ENCODE results near the gene TEAD1.

Gene TEAD1

DNA sequence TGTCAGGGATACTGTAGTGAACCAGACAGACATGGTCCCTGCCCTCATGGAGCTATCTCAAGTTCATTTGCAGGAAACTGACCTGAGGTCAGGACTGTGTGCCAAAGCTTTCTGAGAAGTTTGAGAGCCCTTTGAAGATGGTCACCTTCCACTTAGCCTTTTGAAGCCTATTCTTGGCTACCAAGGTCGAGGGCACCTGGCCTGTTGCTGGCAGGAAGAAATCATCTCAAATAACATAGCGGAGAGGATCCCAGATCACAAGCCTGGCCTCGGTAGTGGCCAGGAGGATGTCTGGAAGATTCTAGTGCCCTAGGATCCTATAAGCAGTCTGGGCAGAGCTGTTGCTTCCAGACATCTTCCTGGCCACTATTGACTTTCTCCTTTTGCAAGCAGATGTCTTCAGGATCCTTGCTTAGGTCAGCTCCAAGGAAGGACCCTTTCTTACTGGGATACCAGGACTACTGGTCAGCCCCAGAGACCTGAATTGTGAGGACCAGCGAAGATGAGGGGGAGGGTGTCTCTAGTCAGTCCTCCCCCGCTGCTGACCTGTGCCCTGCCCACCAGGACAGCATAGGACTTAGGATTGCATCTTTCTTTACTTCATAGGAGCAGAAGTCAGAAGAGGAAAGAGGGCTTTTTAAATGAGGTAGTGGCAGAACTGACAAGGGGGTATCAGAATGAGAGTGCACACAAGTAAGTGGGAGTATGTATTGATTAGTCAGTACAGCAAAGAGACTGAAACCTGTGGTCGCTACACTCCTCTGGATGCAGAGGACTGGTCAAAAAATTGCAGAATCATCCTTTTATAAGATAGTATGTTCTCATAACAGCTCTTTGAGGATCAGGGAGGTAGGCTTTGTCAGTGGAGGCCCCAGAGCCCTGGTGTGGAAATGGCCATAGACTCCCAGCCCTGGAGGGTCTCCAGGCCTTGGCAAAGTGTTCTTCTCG is 94.8 kb downstream of the TEAD1 start:
- no peak for DNase-seq

DNA sequence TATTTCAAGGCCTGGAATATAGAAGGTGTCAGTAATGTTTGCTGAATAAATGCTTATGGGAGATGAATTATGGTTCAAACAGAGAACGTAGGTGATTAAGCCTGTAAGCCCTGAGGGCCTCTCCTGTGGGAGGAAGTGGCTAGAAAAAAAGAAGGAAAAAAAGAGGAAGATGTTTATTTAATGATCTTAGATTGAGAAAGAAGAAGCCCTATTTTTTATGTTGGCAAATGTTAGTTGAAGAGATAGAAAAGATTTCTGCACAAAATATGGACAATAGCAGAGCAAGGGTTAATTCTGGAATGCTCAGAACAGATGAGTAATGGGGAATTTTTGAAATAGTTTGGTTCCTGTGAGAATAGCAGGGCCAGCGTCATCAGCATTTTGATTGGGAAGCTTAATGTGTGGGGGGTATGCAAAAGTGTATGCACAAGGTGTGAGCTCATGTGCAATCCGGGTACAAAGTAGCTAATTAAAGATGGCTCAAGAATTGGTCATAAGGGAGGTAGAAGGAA is 95.7 kb downstream of the TEAD1 start:
- no peak for DNase-seq

DNA sequence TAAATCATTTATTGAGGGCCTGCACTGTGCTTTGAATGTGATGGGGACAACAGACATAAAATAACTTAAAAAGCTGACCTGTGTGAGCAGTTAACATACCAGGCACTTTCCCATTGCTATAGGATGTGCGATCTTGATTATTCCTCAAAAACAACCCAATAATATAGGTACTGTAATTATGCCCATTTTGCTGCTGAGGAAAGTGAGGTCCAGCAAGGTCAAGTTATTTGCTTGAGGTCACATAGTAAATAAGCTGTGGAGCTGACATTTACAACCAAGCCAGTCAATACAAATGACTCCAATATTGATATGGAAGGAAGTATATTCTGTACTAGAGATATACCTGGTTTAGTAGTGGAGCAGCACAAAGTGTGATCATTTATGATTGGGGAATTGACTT is 96.2 kb downstream of the TEAD1 start:
- DNase-seq: no peak

DNA sequence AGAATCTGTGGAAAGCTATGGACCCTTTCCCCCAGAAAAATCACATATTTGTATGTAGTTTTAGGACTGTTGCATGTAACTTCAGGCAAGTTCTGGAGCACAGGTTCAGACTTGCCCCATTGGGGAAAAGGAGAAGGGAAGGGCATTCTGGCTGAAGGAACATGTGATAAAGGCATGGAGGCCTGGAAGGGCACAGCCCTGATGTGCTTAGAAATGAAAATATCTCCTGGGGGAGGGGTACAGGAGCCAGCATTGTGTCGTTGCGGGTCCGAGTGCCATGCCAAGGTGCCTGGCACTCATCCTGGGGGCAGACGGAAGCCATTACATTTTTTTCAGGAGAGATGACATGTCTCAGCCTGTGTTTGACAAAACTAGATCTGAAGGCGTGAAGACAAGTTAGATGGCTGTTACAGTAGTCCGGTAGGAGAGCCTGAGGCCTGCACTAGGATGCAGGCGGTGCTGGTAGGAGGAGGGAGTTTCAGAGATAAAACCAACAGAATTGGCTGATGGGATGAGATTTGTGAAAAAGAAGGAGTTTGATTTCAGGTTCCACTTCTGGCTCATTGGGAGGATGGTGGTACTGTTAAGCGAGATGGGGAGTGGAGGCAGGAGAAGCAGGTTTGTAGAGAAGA is 96.9 kb downstream of the TEAD1 start:
- no peak for DNase-seq

DNA sequence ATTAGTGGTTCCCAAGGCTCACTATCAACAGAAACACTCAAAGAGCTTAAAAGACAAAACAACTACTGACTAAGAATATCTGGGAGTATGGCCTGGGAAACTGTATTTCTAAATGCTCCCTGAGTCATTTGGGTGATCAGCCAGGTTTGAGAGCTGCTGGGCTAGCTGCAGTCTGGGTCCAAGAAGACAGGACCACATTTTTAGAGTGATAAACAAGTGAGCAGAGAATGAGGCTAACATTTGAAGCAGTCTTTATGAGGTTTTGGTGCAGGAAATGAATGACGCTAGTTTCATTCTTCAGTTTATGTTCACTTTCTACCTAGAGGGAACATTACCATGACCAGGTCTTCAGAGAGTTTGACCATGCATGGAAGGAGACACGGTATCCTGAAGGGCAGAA is 97.7 kb downstream of the TEAD1 start:
- DNase-seq: no peak

DNA sequence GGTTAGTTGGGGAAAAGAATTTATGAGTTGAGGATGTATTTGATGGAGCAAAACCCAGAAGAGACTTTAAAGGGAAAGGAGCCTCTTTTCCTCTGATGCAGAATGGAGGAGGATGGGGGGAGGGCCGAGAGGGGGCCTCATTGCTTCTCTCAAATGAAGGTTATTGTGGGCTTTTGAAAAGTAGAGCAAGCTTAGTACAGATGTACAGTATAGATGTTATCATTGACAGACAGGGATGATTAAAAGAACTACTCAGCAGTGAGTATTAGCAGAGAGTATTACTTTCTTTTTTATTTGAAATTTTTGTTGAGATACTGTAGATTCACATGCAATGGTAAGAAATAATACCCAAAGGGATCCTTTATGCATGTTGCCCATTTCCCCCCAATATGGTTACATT is 98.1 kb downstream of the TEAD1 start:
- no peak for DNase-seq

DNA sequence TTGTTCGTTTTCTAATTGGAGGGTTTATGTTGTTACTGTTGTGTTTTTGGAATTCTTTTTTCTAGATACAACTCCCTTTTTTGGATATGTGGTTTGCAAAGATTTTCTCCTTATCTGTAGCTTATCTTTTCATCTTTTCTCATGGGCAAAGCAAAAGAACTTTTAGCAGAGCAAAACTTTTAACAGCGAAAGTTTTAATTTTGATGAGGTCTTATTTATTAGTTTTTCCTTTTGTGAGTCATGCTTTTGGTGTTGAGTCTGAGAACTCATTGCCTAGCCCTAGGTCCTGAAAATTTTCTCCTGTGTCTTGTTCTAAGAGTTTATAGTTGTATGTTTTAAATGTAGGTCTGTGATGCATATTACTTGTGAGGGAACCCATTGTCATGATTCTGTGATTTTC is 99.4 kb downstream of the TEAD1 start:
- no peak for DNase-seq

DNA sequence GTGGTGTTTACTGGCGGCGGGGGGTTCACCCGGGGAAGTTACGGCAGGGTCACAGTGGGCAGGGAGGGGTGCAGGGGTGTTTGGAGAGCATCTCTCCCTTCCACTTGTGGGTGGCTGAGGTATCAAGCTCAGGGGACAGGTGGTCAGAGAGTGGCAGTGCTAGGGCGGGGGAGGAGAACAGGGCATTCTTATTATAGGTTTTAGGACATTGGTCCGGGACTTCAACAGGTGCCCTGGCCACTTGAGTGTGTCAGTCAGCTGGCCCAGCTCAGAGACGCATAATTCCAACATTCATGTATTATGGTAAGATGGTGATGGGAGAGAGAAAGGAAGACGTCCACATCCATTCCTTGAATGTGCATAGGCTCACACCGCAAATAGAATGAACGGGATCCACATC is 101.7 kb downstream of the TEAD1 start:
- no peak for DNase-seq

DNA sequence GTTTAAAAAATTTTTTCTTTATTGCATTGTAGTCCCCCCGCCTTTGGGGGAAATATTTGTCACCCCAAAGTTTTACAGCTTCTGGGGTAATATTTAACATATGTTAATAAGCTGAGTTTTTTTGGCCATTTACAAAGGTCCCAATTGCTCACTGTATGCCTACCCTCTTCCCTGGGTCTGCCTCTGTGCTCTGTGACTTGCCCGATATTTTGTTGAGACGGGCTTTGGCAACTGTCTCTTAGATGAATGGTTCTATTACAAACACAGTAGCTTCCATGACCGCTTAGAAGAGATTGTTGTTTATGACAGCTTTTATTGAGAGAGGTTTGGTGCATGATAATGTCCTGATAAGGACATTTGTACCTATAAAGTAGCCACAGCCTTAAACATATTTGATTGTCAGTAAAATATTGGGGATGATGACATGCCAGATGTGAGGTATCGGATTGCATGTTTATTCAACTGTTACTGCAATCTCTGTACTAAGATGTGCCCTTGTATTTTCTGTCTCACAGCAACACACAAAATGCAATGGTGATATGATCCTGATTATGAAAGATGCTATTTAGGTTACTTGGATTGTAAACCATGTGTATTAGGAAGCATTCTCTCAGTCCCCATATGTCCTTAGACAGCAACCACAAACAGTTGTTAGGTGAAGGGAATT is 103.1 kb downstream of the TEAD1 start:
- DNase-seq: no peak

DNA sequence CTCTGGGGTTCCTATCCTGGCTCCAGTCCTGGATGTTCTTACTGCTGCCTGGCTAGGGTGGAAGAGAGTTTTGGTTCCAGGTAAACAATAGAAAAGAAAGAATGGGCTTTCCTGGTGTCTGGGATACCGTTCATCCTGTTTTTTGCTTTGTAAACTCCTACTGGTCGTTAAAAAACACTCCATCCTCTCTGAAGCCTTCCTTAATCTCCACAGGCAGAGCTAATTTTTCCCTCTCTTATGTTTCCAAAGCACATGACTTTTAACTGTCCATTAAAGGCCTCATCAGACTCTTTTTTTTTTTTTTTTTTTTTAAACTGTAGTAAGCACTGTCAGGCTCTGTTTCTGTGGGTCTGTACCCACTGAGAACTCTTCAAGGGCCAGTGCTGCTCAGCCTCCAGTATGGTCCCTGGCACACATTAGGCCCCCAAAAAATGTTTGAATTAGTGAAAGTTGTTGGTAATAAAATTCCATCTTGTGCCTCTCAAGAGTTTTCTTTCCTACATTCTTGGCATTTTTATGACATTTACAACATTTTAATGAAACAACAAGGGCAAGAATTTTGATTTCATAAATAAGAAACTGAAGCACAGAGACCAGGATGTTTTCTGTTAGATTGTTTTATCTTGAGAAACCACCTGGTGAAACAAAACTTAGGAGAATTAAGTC is 104.2 kb downstream of the TEAD1 start:
- DNase-seq: no peak

DNA sequence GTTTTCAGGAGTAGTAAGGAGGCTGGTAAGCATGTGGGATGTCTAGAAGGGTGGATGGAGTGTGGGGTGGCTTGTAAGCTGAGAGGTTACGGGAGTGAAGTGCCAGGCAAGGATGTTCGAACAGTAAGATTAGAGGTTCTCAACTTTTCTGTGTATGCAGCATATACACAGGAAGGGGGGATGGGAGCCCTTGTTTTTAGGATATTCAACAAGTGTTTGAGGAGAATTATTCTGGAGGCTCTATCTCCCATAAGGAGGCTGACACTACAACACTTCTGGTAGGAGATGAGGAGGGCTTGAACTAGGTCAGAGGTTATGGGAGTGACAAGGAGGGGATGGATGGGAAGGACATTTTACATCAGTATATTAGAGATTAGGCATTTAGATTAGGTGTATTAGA is 109.5 kb downstream of the TEAD1 start:
- no peak for DNase-seq

DNA sequence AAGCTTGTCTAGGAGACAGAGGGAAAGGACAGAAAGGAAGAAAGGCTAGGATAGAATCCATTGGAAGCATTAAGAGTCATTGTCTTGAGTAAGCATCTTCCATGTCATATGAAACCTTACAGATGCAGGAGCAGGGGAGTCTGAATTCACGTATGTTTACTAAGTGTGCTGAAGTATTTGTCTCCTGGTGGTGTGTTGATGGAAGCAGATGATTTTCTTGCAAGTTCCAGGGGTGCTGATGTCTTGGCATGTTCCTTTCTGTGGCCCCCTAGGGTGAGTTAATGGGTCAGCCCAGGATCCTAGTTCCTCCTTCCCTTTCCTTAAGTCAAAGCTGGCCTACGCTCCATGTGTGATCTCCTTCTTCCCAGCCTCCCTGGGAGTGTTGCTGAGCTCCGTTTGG is 110.2 kb downstream of the TEAD1 start:
- no peak for DNase-seq

DNA sequence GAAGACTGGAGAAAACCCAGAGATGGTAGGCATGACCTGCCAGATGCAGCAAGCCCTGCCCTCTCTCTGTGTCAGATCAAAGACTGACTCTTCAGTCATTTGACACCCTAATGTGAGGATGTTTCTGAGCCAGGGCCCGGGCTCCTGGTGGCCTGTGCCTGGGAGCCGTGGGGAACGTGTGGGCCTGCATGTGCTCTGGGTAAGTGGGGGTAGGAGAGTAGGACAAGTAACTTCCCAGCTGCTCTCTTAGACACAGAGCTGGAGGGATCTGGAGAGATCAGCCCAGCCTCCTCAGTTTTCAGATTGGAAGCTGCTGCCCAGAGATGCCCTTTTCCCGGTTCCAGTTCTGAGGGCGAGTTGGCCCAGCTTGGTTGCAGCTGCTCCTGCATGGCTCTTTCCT is 110.8 kb downstream of the TEAD1 start:
- no peak for DNase-seq

DNA sequence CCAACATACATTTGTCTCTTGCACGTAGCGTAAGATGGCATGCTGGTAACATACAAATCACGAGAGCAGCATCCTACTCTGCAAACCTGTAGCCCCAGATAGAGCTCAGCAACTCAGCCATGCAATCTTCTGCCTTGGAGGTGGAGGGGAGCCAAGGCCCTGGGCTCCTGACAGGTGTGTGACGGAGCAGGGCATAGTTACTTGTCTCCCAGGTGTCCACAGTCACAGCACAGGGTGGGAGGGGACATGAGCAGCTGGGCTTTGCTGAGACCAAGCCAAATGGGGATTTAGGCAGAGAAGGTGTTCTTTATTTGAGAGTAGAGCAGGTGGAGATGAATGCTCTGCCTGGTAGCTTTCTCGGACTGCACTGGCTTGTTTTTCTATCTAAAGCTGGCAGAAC is 111.7 kb downstream of the TEAD1 start:
- DNase-seq: peak; percentile 29 to 80

DNA sequence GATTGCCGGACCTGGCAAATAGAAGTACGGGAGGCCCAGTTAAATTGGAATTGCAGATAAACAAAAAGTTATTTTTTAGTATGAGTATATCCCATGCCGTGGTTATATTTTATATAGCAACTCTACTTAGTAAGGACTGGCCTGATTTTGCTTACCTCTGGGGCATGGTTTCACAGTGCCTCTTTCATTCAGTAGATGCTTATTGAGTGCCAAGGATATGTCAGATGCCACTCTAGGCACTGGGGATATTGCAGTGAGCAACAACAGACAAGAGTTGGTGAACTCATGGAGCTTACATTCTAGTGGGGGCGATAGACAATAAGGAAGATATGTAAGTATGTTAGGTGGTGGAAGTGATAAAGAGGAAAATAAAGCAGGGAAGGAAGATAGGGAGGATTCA is 112.2 kb downstream of the TEAD1 start:
- DNase-seq: no peak

DNA sequence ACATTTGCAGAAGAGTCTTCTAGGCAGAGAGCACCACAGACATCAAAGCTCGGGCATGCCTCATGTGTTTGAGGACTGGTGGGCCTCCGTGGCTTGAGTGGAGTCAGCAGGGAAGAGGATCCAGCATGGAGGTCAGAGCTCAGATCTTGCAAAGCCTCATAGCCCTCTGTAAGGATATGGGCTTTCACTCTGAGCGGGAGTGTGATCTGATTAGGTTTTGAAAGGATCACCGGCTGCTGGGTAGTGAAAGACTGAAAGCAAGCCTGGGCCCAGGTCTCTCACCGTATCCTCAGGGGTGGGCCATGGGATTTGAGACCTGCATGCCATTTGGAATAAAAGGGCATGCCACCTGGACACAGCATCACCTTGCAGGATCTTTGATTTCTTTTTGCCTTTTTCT is 112.7 kb downstream of the TEAD1 start:
- DNase-seq: no peak

DNA sequence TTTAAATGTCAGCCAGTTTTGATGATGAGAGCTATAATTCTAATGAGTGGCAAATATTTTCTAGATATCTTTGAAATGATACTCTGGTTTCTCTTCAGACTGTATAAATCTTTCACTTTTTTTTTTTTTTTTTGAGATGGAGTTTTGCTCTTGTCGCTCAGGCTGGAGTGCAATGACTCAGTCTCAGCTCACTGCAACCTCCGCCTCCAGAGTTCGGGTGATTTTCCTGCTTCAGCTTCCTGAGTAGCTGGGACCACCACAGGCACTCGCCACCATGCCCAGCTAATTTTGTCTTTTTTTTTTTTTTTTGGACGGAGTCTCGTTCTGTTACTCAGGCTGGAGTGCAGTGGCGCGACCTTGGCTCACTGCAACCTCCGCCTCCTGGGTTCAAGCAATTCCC is 113.6 kb downstream of the TEAD1 start:
- no peak for DNase-seq

DNA sequence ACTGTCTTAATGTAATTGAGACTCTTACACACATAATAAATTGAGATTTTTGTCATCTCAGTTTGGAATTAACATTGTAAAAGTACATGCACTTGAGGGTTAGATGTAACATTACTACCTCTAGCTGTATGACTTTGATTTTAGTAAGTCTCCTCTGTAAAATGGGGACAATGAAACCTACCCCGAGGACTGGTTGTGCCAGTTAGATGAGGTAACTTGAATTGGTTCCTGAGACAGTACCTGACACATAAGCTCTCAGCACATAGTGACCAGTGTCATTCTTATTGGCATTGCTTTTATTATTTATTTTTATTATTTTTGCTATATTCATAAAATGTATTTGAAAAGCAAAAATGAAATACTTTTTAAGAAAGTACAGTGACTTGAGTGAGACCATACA is 114.8 kb downstream of the TEAD1 start:
- DNase-seq: no peak

DNA sequence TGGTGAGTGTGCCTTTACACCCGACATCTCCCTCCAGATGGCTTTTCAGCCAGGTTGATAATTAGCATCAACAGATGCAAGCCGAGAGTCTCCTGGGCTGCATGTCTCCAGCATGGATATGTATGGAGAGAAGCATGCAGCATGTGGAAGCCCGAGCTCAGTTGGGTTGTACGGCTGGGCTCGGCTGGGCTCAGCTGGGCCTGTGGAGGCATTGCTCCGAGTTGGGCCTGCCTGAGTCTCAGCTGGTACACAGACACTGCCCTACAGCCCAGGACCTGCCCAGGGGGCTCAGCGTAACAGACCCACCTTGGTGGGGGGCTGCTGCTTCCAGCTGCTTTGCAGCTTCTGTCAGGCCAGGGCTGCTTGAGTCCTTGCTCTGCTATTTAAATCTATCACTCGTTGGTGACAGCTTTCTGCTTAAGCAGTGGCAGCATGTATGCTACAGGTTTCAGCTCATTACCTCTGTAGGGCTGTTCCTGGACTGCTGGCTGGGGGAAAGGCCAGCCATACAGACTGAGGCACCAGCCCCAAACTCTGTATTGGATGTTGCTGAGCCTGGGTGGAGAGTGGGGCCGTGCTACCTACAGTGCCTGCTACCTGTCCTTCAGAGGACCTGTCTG is 115.5 kb downstream of the TEAD1 start:
- no peak for DNase-seq

DNA sequence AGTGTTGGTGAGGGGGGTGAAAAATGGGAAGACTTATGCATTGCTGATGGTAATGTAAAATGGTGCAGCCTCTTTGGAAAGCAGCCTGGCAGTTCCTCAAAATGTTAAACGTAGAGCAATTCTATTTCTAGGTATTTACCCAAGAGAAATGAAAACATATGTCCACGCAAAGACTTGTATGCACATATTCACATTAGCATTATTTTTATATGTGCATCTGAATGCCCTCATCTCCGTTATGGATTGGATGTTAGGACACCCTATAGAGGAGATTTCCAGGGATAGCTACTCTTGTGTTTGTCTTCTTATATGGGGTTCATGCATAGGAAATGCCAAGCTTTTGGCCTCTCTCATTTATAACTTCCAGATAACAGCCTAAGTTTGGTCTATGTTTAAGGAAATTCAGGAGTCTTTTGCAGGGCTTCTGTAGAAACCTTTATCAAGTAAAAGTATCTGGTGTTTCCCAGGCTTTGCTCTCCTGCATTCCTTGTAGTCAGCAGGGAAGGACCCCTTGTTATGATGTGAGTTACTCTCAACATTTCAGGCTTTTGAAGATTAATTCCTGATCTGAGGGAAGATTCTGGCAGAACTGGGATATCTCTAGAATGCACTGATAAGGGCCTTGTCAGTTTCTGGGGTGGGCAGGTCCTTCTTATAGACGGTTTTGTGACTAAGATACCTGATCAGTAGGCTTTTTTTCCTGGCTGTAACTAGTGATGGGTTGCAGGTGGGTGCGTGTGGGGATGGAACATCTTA is 116.8 kb downstream of the TEAD1 start:
- no peak for DNase-seq

DNA sequence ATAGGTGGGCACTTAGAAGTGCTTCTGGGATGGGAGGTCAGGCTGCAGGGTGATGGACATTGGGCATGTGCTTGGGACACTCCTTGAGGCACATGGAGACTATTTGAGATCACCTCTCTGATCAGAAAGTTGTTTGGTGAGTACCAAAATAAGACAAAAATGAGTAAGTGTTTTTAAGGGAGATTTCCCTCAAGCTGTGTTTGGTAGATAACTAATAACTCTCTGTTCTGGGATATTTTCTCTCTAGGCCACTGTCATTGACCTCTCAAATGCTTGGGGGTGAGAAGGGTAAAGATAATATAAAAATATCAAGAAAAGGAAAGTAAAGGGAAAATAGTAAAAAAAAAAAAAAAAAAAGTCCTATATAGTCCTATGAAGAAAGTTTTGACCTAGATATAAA is 117.8 kb downstream of the TEAD1 start:
- DNase-seq: no peak

DNA sequence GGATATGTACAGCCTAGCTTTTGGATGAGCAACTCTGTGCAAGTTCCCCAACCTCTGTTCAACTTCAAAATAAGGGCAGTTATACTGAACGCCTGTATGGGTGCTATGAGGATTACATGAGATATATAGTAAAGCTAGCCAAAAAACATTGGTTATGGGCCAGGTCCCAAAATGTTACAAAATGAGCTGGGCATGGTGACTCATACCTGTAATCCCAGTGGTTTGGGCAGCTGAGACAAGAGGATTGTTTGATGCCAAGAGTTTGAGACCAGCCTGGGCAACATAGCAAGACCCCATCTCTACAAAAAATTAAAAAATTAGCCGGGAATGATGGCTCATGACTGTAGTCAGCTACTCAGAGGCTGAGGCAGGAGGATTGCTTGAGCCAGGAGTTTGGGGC is 118.4 kb downstream of the TEAD1 start:
- DNase-seq: no peak

All from NCI-H187 (cell line).